GM12878 (cell line): ENCODE results near the gene CXXC5. TPM values are rescaled to one million over a fixed set of nuclear protein-coding genes. Genes with fewer than 3 reads are reported as not detected.
A peak's percentile ranks its signal among the peaks of the same experiment; 100 is the strongest.

ENCODE experiments used
- BCLAF1 ChIP-seq: fragments of 450-650 bp; IDR thresholded peaks from 2 replicates; pipeline ENCODE4 v1.6.1; 2017; ENCODE audit warnings: antibody characterized with exemption, mild to moderate bottlenecking, moderate library complexity
- CEBPZ ChIP-seq: fragments of 150-350 bp; IDR thresholded peaks from 2 replicates; pipeline ENCODE4 v1.6.1; 2016; ENCODE audit warnings: low read depth, low read length
- E2F8 ChIP-seq: fragments of 450-650 bp; IDR thresholded peaks from 2 replicates; pipeline ENCODE4 v1.6.1; 2018; ENCODE audit warnings: mild to moderate bottlenecking, low read depth, moderate library complexity; ENCODE audit not compliant: partially characterized antibody
- IKZF1 ChIP-seq: fragments of 450-650 bp; conservative IDR thresholded peaks from 2 replicates; pipeline ENCODE4 v1.6.1; 2017; ENCODE audit warnings: antibody characterized with exemption, mild to moderate bottlenecking
- MAX ChIP-seq: IDR thresholded peaks from 2 replicates; pipeline ENCODE4 v1.6.1; 2012; ENCODE audit warnings: low read depth, low read length, improper control_type of control experiment
- MEF2B ChIP-seq: fragments of 450-650 bp; IDR thresholded peaks from 2 replicates; pipeline ENCODE4 v1.6.1; 2018; ENCODE audit warnings: mild to moderate bottlenecking, moderate library complexity; ENCODE audit not compliant: partially characterized antibody, poor library complexity, severe bottlenecking
- NR2C1 ChIP-seq: fragments of 450-650 bp; IDR thresholded peaks from 2 replicates; pipeline ENCODE4 v1.6.1; 2017; ENCODE audit warnings: antibody characterized with exemption, mild to moderate bottlenecking, moderate library complexity
- NR2C2 ChIP-seq: IDR thresholded peaks from 2 replicates; pipeline ENCODE4 v1.6.1; 2011; ENCODE audit warnings: borderline replicate concordance, low read depth; ENCODE audit not compliant: control insufficient read depth, insufficient read length
- RUNX3 ChIP-seq: IDR thresholded peaks from 2 replicates; pipeline ENCODE4 v1.6.1; 2012; ENCODE audit warnings: low read length, inconsistent platforms
- SMARCA5 ChIP-seq: fragments of 450-650 bp; IDR thresholded peaks from 2 replicates; pipeline ENCODE4 v1.6.1; 2017; ENCODE audit warnings: mild to moderate bottlenecking
- USF1 ChIP-seq: IDR thresholded peaks from 2 replicates; pipeline ENCODE4 v1.6.1; 2011; ENCODE audit warnings: borderline replicate concordance, low read depth, mild to moderate bottlenecking, moderate library complexity, mixed read lengths, low read length; ENCODE audit not compliant: insufficient read depth; ENCODE audit errors: extremely low read length
- ZBTB11 ChIP-seq: fragments of 450-650 bp; formaldehyde crosslinking; IDR thresholded peaks from 2 replicates; pipeline ENCODE4 v1.5.0; 2022; ENCODE audit warnings: mild to moderate bottlenecking, missing genetic modification characterization
- ZNF207 ChIP-seq: fragments of 450-650 bp; IDR thresholded peaks from 2 replicates; pipeline ENCODE4 v1.6.1; 2014; ENCODE audit warnings: antibody characterized with exemption, mild to moderate bottlenecking, borderline replicate concordance
- polyA plus RNA-seq, 11 experiments: library from polyadenylated mRNA; depleted of rRNA in 4 of 11; unstranded in 6 of 11; stranded (reverse) in 5 of 11; fragments of >200 nt; fragmentation: Nextera tagmentation in 4 of 11; fragmentation: Illumina TruSeq in 1 of 11; extraction: Ambion mirVana in 4 of 11; extraction: Trizol in 1 of 11; gene quantifications; 1 replicate in 1 of 11; 2 replicates in 10 of 11; pipeline versions ENCODE4 v1.2.1 to v1.2.3, GENCODE V29; 2011 to 2016; ENCODE audit warnings: inconsistent platforms in 2 of 11, missing spikeins in 2 of 11, low read depth in 1 of 11
- total RNA-seq, 4 experiments: library from RNA; depleted of rRNA in 3 of 4; stranded (reverse); fragments of >200 nt in 3 of 4; fragmentation: Illumina TruSeq in 1 of 4; extraction: Trizol in 1 of 4; gene quantifications; 2 replicates each; pipeline versions ENCODE4 v1.2.1 to v1.2.3, GENCODE V29; 2013 to 2021

Gene CXXC5
- total and polyA plus RNA-seq, 10 of the 15 experiments (the other 5 are each of a cell fraction or from before 2014, with no cell fraction given), result 1.8 to 90.8 (median 40.7) TPM

GRCh38 chr5:139648205-139649081 is at the start of gene CXXC5 (continued):
- TF ChIP-seq ZNF207 (peak; percentile 61; the same call in 1 of the 2 replicates), CEBPZ (no peak), MAX (no peak), E2F8 (no peak), RUNX3 (no peak), SMARCA5 (peak; percentile 74; the same call in 1 of the 2 replicates), NR2C2 (no peak), NR2C1 (no peak), ZBTB11 (CRISPR knock-in tag) (no peak), MEF2B (no peak), USF1 (no peak), IKZF1 (peak; percentile 69), BCLAF1 (no peak)
